Adrenal gland (tissue), 12 donors: ENCODE measurements around the gene RAD52. TPM values are rescaled to one million over a fixed set of nuclear protein-coding genes. Genes with fewer than 3 reads are reported as not detected.

Experiments used
- DNase-seq, 7 donors: peaks; one replicate each; pipeline ENCODE4 v3.0.0-alpha.2; 2019 to 2020
- H3K27ac ChIP-seq, 5 donors: fragments of 200-600 bp; sonication (generic) in 4 of 5; 1 replicate in 3 of 5; 2 replicates in 2 of 5; pipeline versions ENCODE4 v1.5.1 to v1.8.0; 2016 to 2020; ENCODE audit warnings: mild to moderate bottlenecking in 1 of 5
- H3K27me3 ChIP-seq: fragments of 200-600 bp; 2 replicates; pipeline ENCODE4 v1.8.0; 2021
- H3K36me3 ChIP-seq, 2 donors: fragments of 200-600 bp; replicated peaks in 1 of 2; 1 replicate in 1 of 2; 2 replicates in 1 of 2; pipeline versions ENCODE4 v1.5.1 to v1.8.0; 2018 to 2022
- H3K4me1 ChIP-seq, 2 donors: fragments of 200-600 bp; replicated peaks in 1 of 2; 1 replicate in 1 of 2; 2 replicates in 1 of 2; pipeline versions ENCODE4 v1.5.1 to v1.8.0; 2018 to 2021
- H3K4me3 ChIP-seq, 4 donors: fragments of 200-600 bp; sonication (generic) in 3 of 4; one replicate each; pipeline ENCODE4 v1.5.1; 2016 to 2018
- H3K9me3 ChIP-seq, 3 donors: fragments of 200-600 bp; sonication (generic) in 1 of 3; replicated peaks in 1 of 3; 1 replicate in 2 of 3; 2 replicates in 1 of 3; pipeline versions ENCODE4 v1.5.1 to v1.8.0; 2016 to 2021
- POLR2A ChIP-seq, 2 donors: fragments of 450-650 bp; IDR thresholded peaks; one replicate each; pipeline ENCODE4 v1.6.1; 2017; ENCODE audit warnings: antibody characterized with exemption in 2 of 2, mild to moderate bottlenecking in 2 of 2, moderate library complexity in 1 of 2
- WGBS, 4 donors: extraction: QIAGEN DNeasy Blood & Tissue Kit in 2 of 4; methylation state at CpG; one replicate each; pipeline versions ENCODE4 v1.1.5 to v1.1.7; 2013 to 2017; 5-methylcytosine and 5-hydroxymethylcytosine counted together
- intact Hi-C, 2 donors: fragments of 100-400 bp; cut with DNase I; formaldehyde crosslinking; loops; one replicate each; pipeline versions ENCODE4 v1.14.1 to v1.15.0; 2022 to 2023
- polyA plus RNA-seq, 3 donors: library from polyadenylated mRNA; stranded (reverse); fragments of 200-250 nt in 2 of 3; fragments of 350-450 nt in 1 of 3; fragmentation: Illumina TruSeq in 1 of 3; extraction: RNeasy Lipid Tissue Mini Kit (QIAGEN cat#74804) in 1 of 3; gene quantifications; one replicate each; pipeline ENCODE4 v1.2.3, GENCODE V29; 2013 to 2014
- total RNA-seq, 9 donors: library from RNA; depleted of rRNA in 4 of 9; stranded (reverse); fragments of >200 nt in 4 of 9; fragments of 120-200 nt in 1 of 9; fragmentation: NEBNext Ultra II Directional in 1 of 9; extraction: Animal tissue kit (Norgen Biotek cat#: 25700) in 1 of 9; gene quantifications; one replicate each; pipeline versions ENCODE4 v1.1.0 to v1.2.4, GENCODE V29; 2013 to 2023
- TF ChIP-seq, protein P1 (sequence below), 6 experiments: fragments of 450-650 bp in 4 of 6; fragments of 200-600 bp in 2 of 6; sonication (generic) in 1 of 6; IDR thresholded peaks; 1 replicate in 5 of 6; 2 replicates in 1 of 6; pipeline versions ENCODE4 v1.5.1 to v1.8.0; 2016 to 2021; ENCODE audit warnings: antibody characterized with exemption in 6 of 6, mild to moderate bottlenecking in 2 of 6, moderate library complexity in 1 of 6
- donor health status: healthy with polysubstance abuse.
- donor health status: Bipolar disorder and iron deficiency.
- donor health status: DM: yes; HTN: yes; CAD: no.
- donor health status: DM: no; HTN: no; CAD: no.
- donor health status: DM: no; HTN: no; CAD: no.
- donor health status: DM: yes; HTN: yes; CAD: no.

RAD52 gene
- total and polyA plus RNA-seq, 12 donors: 5.5 to 22.6 (median 11.2) TPM

DNA sequence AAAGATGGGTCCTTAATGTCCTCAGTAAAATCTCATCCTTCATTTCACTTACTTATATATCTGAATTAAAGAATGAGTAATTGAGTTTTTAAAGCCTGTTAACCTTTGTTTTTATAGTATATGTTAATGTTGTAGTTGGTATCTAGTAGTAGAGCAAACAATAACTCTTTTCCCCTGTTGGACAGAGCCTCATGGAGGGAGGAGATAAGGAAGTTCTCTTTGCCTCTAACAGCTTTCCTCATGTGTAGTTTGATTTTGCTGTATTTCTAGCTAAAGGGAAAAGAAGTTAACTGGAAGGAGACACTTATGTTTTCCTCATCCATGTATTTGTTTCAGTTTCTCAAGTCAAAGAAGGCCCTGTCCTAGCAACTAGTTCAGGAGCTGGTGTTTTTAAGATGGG is 55.3 kb downstream of the RAD52 start:
- no peak for TF ChIP-seq POLR2A (IDR thresholded peaks at IDR 0.05)
- TF ChIP-seq, protein P1, sequence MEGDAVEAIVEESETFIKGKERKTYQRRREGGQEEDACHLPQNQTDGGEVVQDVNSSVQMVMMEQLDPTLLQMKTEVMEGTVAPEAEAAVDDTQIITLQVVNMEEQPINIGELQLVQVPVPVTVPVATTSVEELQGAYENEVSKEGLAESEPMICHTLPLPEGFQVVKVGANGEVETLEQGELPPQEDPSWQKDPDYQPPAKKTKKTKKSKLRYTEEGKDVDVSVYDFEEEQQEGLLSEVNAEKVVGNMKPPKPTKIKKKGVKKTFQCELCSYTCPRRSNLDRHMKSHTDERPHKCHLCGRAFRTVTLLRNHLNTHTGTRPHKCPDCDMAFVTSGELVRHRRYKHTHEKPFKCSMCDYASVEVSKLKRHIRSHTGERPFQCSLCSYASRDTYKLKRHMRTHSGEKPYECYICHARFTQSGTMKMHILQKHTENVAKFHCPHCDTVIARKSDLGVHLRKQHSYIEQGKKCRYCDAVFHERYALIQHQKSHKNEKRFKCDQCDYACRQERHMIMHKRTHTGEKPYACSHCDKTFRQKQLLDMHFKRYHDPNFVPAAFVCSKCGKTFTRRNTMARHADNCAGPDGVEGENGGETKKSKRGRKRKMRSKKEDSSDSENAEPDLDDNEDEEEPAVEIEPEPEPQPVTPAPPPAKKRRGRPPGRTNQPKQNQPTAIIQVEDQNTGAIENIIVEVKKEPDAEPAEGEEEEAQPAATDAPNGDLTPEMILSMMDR (IDR thresholded peaks at IDR 0.05): no peak
- no peak overlapping the region for H3K4me3 ChIP-seq
- no peak overlapping the region for H3K27ac ChIP-seq
- no peaks in the 10 kb centered on the region for H3K27me3 ChIP-seq
- H3K9me3 ChIP-seq: no peaks in the 10 kb centered on the region
- no peak for DNase-seq
- H3K4me1 ChIP-seq: no peaks in the 10 kb centered on the region
- intact Hi-C loops: no loop called here
- H3K36me3 ChIP-seq: peaks cover 0 to 68% of the 10 kb centered on the region in 2 donors

DNA sequence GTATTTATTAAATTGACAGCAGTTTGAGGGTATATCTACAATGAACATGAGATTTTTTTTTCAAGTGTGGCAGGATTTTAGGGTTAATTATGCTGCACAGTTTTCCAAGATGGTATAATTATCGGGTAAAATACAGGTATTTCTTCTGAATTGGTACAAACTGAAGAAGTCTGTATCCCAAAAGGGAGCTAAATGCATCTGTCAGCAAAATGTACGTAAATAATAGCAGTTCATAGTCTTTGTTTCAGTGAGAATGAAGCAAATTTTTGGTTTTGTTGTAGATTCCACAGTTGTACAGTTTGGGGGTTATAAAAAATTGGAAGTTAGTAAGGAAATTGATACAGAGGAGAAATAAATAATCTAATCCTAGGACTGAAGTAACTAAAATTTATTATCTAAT is 63.3 kb downstream of the RAD52 start:
- Histone ChIP-seq H3K36me3 (peaks cover 0 to 97% of the 10 kb centered on the region in 2 donors), H3K4me3 (no peak overlapping the region), H3K9me3 (no peaks in the 10 kb centered on the region), H3K4me1 (no peaks in the 10 kb centered on the region), H3K27me3 (no peaks in the 10 kb centered on the region), H3K27ac (no peak overlapping the region)
- 92 to 98% (median 96%) methylated on average over 2 of the region's 2 CpGs for WGBS, 4 donors
- no peak for TF ChIP-seq POLR2A (IDR thresholded peaks at IDR 0.05)
- TF ChIP-seq, protein P1 (IDR thresholded peaks at IDR 0.05): no peak
- intact Hi-C loops: no loop called here
- DNase-seq: no peak

DNA sequence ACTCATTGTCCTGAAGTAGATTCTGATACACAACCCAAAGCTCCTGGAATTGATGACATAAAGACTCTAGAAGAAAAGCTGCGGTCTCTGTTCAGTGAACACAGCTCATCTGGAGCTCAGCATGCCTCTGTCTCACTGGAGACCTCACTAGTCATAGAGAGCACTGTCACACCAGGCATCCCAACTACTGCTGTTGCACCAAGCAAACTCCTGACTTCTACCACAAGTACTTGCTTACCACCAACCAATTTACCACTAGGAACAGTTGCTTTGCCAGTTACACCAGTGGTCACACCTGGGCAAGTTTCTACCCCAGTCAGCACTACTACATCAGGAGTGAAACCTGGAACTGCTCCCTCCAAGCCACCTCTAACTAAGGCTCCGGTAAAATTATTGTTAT is 63.8 kb downstream of the RAD52 start:
- Histone ChIP-seq H3K27me3 (no peaks in the 10 kb centered on the region), H3K27ac (no peak overlapping the region), H3K4me3 (no peak overlapping the region), H3K9me3 (no peaks in the 10 kb centered on the region), H3K4me1 (no peaks in the 10 kb centered on the region), H3K36me3 (peaks cover 0 to 98% of the 10 kb centered on the region in 2 donors)
- intact Hi-C loops: no loop called here
- no peak for DNase-seq
- TF ChIP-seq POLR2A (IDR thresholded peaks at IDR 0.05): no peak
- TF ChIP-seq, protein P1 (IDR thresholded peaks at IDR 0.05): no peak
- WGBS, 4 donors: 89 to 100% (median 96%) methylated on average over 1 to 2 of the region's 2 CpGs

DNA sequence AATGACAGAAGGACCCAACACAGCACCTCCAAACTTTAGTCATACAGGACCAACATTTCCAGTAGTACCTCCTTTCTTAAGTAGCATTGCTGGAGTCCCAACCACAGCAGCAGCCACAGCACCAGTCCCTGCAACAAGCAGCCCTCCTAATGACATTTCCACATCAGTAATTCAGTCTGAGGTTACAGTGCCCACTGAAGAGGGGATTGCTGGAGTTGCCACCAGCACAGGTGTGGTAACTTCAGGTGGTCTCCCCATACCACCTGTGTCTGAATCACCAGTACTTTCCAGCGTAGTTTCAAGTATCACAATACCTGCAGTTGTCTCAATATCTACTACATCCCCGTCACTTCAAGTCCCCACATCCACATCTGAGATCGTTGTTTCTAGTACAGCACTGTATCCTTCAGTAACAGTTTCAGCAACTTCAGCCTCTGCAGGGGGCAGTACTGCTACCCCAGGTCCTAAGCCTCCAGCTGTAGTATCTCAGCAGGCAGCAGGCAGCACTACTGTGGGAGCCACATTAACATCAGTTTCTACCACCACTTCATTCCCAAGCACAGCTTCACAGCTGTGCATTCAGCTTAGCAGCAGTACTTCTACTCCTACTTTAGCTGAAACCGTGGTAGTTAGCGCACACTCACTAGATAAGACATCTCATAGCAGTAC is 64.6 kb downstream of the RAD52 start:
- H3K27ac ChIP-seq: no peak overlapping the region
- WGBS, 4 donors: 96% methylated on average over 5 of the region's 5 CpGs
- H3K9me3 ChIP-seq: no peaks in the 10 kb centered on the region
- DNase-seq: no peak
- H3K4me1 ChIP-seq: no peaks in the 10 kb centered on the region
- TF ChIP-seq, protein P1 (IDR thresholded peaks at IDR 0.05): no peak
- TF ChIP-seq POLR2A (IDR thresholded peaks at IDR 0.05): no peak
- H3K4me3 ChIP-seq: no peak overlapping the region
- H3K36me3 ChIP-seq: peaks cover 0 to 99% of the 10 kb centered on the region in 2 donors
- intact Hi-C loops: no loop called here
- no peaks in the 10 kb centered on the region for H3K27me3 ChIP-seq
